ENCODE measurements around the gene HBM.
A peak's percentile ranks its signal among the peaks of the same experiment; 100 is the strongest.
"Not testable (repeated sequence)": the region's sequence is repeated elsewhere in the genome, so short reads cannot be mapped to it uniquely, and the experiment has no call there.

The HBM gene

GRCh38 chr16:165539-166374 is at the start of gene HBM:
Gene HBM (plus strand): TSS chr16:165978. CDS start chr16:165998, 20 bp downstream.
- no peak for DNase-seq

- no peak for DNase-seq
Observed at GRCh38 chr16:116015-116414, 49.8 kb upstream of the HBM start.

GRCh38 chr16:117379-118365 is 48.1 kb upstream of the HBM start:
- peak; percentile 59 to 61 for DNase-seq

GRCh38 chr16:118857-119256 is 46.9 kb upstream of the HBM start:
- DNase-seq = no peak

- DNase-seq = no peak
Observed at GRCh38 chr16:119295-119694, 46.5 kb upstream of the HBM start.

- no peak for DNase-seq
Observed at GRCh38 chr16:119835-120491, 45.8 kb upstream of the HBM start.

- DNase-seq = no peak
Observed at GRCh38 chr16:120756-121155, 45.0 kb upstream of the HBM start.

GRCh38 chr16:122361-122760 is 43.4 kb upstream of the HBM start:
- DNase-seq = no peak

- DNase-seq = not testable (repeated sequence)
Observed at GRCh38 chr16:123558-124350, 42.0 kb upstream of the HBM start.

- DNase-seq = no peak
Observed at GRCh38 chr16:125011-125410, 40.8 kb upstream of the HBM start.

GRCh38 chr16:129075-129474 is 36.7 kb upstream of the HBM start:
- DNase-seq = no peak

GRCh38 chr16:130533-131173 is 35.1 kb upstream of the HBM start:
- no peak for DNase-seq

GRCh38 chr16:132120-132519 is 33.7 kb upstream of the HBM start:
- DNase-seq = no peak

GRCh38 chr16:133716-134115 is 32.1 kb upstream of the HBM start:
- no peak for DNase-seq

GRCh38 chr16:138049-138417 is 27.7 kb upstream of the HBM start:
- DNase-seq = peak; percentile 15 to 29

GRCh38 chr16:140175-140857 is 25.5 kb upstream of the HBM start:
- DNase-seq = no peak

GRCh38 chr16:142405-142967 is 23.3 kb upstream of the HBM start:
- DNase-seq = no peak

GRCh38 chr16:143047-143446 is 22.7 kb upstream of the HBM start:
- DNase-seq = no peak

- no peak for DNase-seq
Observed at GRCh38 chr16:143456-143855, 22.3 kb upstream of the HBM start.

- DNase-seq = no peak
Observed at GRCh38 chr16:144797-145252, 21.0 kb upstream of the HBM start.

- DNase-seq = no peak
Observed at GRCh38 chr16:146646-147045, 19.1 kb upstream of the HBM start.
